SK-N-SH (cell line): ENCODE results near the gene PPP1R37. TPM values are rescaled to one million over a fixed set of nuclear protein-coding genes. Genes with fewer than 3 reads are reported as not detected.

ENCODE experiments used
- CTCF ChIA-PET: fragments of 300-600, 350-600 bp; formaldehyde crosslinking; extraction: SDS; loops from one replicate; lab custom pipeline; 2021; lab: Yijun Ruan, JAX
- POLR2A ChIA-PET: fragments of 350-600 bp; sonication (Branson Sonifier 250); formaldehyde crosslinking; extraction: SDS; loops from one replicate; lab custom pipeline; 2020; ENCODE audit warnings: antibody characterized with exemption, inconsistent platforms; lab: Yijun Ruan, JAX
- DNase-seq: peaks from one replicate; pipeline ENCODE4 v3.0.0; 2012
- H2AFZ ChIP-seq: fragments of 200-600 bp; sonication (generic); 2 replicates; pipeline ENCODE4 v1.8.1; 2016; ENCODE audit warnings: antibody characterized with exemption, mild to moderate bottlenecking, low read depth
- H3F3A ChIP-seq: fragments of 200-600 bp; sonication (generic); replicated peaks from 2 replicates; pipeline ENCODE3; 2016; ENCODE audit warnings: antibody characterized with exemption, mild to moderate bottlenecking; ENCODE audit not compliant: insufficient read depth
- H3K27ac ChIP-seq, 2 experiments: fragments of 200-500 bp in 1 of 2; fragments of 200-600 bp in 1 of 2; sonication (Bioruptor generic) in 1 of 2; sonication (generic), shearing (Covaris generic) in 1 of 2; 2 replicates each; pipeline versions ENCODE4 v1.5.1 to v1.6.1; 2014 to 2016; ENCODE audit warnings: low read depth in 2 of 2, inconsistent platforms in 1 of 2, low read length in 1 of 2, mild to moderate bottlenecking in 1 of 2, mixed read lengths in 1 of 2
- H3K27me3 ChIP-seq: fragments of 200-600 bp; sonication (generic), shearing (Covaris generic); 2 replicates; pipeline ENCODE4 v1.6.1; 2016; ENCODE audit warnings: mixed run types; ENCODE audit not compliant: insufficient read depth
- H3K36me3 ChIP-seq, 2 experiments: fragments of 200-500 bp in 1 of 2; fragments of 200-600 bp in 1 of 2; sonication (Bioruptor generic) in 1 of 2; sonication (generic) in 1 of 2; replicated peaks in 1 of 2; 2 replicates each; pipeline versions ENCODE3 to v1.5.1; 2014 to 2016; ENCODE audit warnings: low read length in 1 of 2, mild to moderate bottlenecking in 1 of 2; ENCODE audit not compliant: insufficient read depth in 2 of 2, control insufficient read depth in 1 of 2
- H3K4me1 ChIP-seq, 2 experiments: fragments of 200-500 bp in 1 of 2; fragments of 200-600 bp in 1 of 2; sonication (Bioruptor generic) in 1 of 2; sonication (generic), shearing (Covaris generic) in 1 of 2; 2 replicates each; pipeline versions ENCODE4 v1.5.1 to v1.6.1; 2014 to 2016; ENCODE audit warnings: low read depth in 1 of 2, low read length in 1 of 2, mixed run types in 1 of 2; ENCODE audit not compliant: insufficient read depth in 2 of 2, control insufficient read depth in 1 of 2
- H3K4me2 ChIP-seq: fragments of 200-600 bp; sonication (generic), shearing (Covaris generic); 2 replicates; pipeline ENCODE4 v1.6.1; 2017; ENCODE audit warnings: mixed run types
- H3K4me3 ChIP-seq, 2 experiments: fragments of 200-500 bp in 1 of 2; fragments of 200-600 bp in 1 of 2; sonication (Bioruptor generic) in 1 of 2; sonication (generic), shearing (Covaris generic) in 1 of 2; 2 replicates each; pipeline versions ENCODE4 v1.5.1 to v1.8.1; 2014 to 2016; ENCODE audit warnings: low read depth in 2 of 2, inconsistent platforms in 1 of 2, low read length in 1 of 2, mild to moderate bottlenecking in 1 of 2, mixed read lengths in 1 of 2, moderate library complexity in 1 of 2
- H3K79me2 ChIP-seq: fragments of 200-600 bp; sonication (generic); 2 replicates; pipeline ENCODE4 v1.8.1; 2017; ENCODE audit warnings: mild to moderate bottlenecking; ENCODE audit not compliant: insufficient read depth
- H3K9ac ChIP-seq: fragments of 200-600 bp; sonication (generic); 2 replicates; pipeline ENCODE4 v1.6.1; 2017; ENCODE audit warnings: mixed run types
- H3K9me2 ChIP-seq: fragments of 200-600 bp; sonication (generic); 2 replicates; pipeline ENCODE4 v1.6.1; 2017; ENCODE audit warnings: mixed run types
- H3K9me3 ChIP-seq: fragments of 200-600 bp; sonication (generic); 2 replicates; pipeline ENCODE4 v1.6.1; 2017; ENCODE audit warnings: mixed run types, mild to moderate bottlenecking, moderate library complexity
- H4K20me1 ChIP-seq: fragments of 200-600 bp; sonication (generic); 2 replicates; pipeline ENCODE4 v1.6.1; 2017; ENCODE audit warnings: mild to moderate bottlenecking, mixed run types; ENCODE audit not compliant: insufficient read depth
- CHD2 ChIP-seq: fragments of 150-350 bp; IDR thresholded peaks from 2 replicates; pipeline ENCODE4 v1.6.1; 2018; ENCODE audit warnings: low read length; ENCODE audit not compliant: partially characterized antibody
- ELF1 ChIP-seq: IDR thresholded peaks from 2 replicates; pipeline ENCODE4 v1.4.0; 2012
- EP300 ChIP-seq, 2 experiments: IDR thresholded peaks; 2 replicates each; pipeline versions ENCODE4 v1.4.0 to v1.6.1; 2012; ENCODE audit warnings: borderline replicate concordance in 1 of 2, low read depth in 1 of 2, low read length in 1 of 2
- FOSL2 ChIP-seq: IDR thresholded peaks from 2 replicates; pipeline ENCODE4 v1.4.0; 2012; ENCODE audit warnings: low read depth, mild to moderate bottlenecking, moderate library complexity, borderline replicate concordance
- FOXM1 ChIP-seq: IDR thresholded peaks from 2 replicates; pipeline ENCODE4 v1.4.0; 2012; ENCODE audit warnings: low read depth, mild to moderate bottlenecking
- GABPA ChIP-seq: IDR thresholded peaks from 2 replicates; pipeline ENCODE4 v1.4.0; 2012; ENCODE audit warnings: low read depth, mild to moderate bottlenecking
- GATA2 ChIP-seq: sonication (generic); formaldehyde crosslinking; IDR thresholded peaks from 2 replicates; pipeline ENCODE4 v1.5.0; 2020; ENCODE audit warnings: mild to moderate bottlenecking, missing genetic modification reagents
- JUND ChIP-seq: IDR thresholded peaks from 2 replicates; pipeline ENCODE4 v1.4.0; 2012
- MEF2A ChIP-seq: IDR thresholded peaks from 2 replicates; pipeline ENCODE4 v1.4.0; 2012; ENCODE audit warnings: low read depth, borderline replicate concordance
- POLR2AphosphoS5 ChIP-seq: IDR thresholded peaks from 2 replicates; pipeline ENCODE4 v1.6.1; 2012; ENCODE audit warnings: low read depth, low read length
- RCOR1 ChIP-seq: fragments of 150-350 bp; IDR thresholded peaks from 2 replicates; pipeline ENCODE4 v1.6.1; 2017; ENCODE audit warnings: antibody characterized with exemption, low read length
- RFX5 ChIP-seq: IDR thresholded peaks from 2 replicates; pipeline ENCODE4 v1.6.1; 2012; ENCODE audit warnings: mild to moderate bottlenecking, improper control_type of control experiment, low read length
- RXRA ChIP-seq: IDR thresholded peaks from 2 replicates; pipeline ENCODE4 v1.4.0; 2012; ENCODE audit warnings: low read depth, mild to moderate bottlenecking, borderline replicate concordance
- SIN3A ChIP-seq: IDR thresholded peaks from 2 replicates; pipeline ENCODE4 v1.6.1; 2012; ENCODE audit warnings: low read depth, mild to moderate bottlenecking, low read length, moderate library complexity, borderline replicate concordance
- SMC3 ChIP-seq: IDR thresholded peaks from 2 replicates; pipeline ENCODE4 v1.6.1; 2012; ENCODE audit warnings: low read depth, low read length, improper control_type of control experiment
- ZBTB33 ChIP-seq: IDR thresholded peaks from 2 replicates; pipeline ENCODE4 v1.4.0; 2012; ENCODE audit warnings: low read depth, borderline replicate concordance
- WGBS: methylation state at CpG from one replicate; pipeline ENCODE4 v1.1.6; 2017; ENCODE audit warnings: low lambda C conversion rate; 5-methylcytosine and 5-hydroxymethylcytosine counted together
- polyA plus RNA-seq, 3 experiments: library from polyadenylated mRNA; depleted of rRNA; stranded (reverse); fragments of >200 nt; gene quantifications; 2 replicates each; pipeline ENCODE4 v1.2.3, GENCODE V29; 2012
- TF ChIP-seq, protein P1 (sequence below): fragments of 150-350 bp; IDR thresholded peaks from 2 replicates; pipeline ENCODE4 v1.6.1; 2017; ENCODE audit warnings: antibody characterized with exemption, low read length, low read depth, borderline replicate concordance
- TF ChIP-seq, protein P2 (sequence below): fragments of 150-350 bp; IDR thresholded peaks from 2 replicates; pipeline ENCODE4 v1.6.1; 2016; ENCODE audit warnings: mild to moderate bottlenecking, low read depth, low read length

Gene PPP1R37
- polyA plus RNA-seq, 1 of the 3 experiments (the other 2 are of a cell fraction) = 24.4 TPM

DNA sequence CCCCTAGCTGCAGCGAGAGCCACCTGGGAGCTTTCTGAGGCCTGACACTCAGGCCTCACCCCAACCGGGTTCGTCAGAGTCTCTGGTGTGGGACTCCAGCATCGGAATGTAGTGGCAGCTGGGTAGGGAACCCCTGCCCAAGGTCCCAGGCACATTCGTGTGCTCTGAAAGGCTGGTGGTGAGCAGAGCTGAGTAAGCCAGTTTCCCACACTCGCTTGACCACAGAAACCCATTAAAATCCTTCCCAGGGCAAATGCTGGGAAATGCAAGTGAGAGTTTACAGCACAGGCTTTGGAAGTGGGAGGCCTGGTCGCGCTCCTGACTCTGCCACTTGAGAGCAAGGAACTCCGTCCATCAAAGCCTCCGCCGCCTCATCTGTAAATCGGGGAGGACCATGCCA, 80.8 kb downstream of the PPP1R37 start (continued):
- TF ChIP-seq, protein P1, sequence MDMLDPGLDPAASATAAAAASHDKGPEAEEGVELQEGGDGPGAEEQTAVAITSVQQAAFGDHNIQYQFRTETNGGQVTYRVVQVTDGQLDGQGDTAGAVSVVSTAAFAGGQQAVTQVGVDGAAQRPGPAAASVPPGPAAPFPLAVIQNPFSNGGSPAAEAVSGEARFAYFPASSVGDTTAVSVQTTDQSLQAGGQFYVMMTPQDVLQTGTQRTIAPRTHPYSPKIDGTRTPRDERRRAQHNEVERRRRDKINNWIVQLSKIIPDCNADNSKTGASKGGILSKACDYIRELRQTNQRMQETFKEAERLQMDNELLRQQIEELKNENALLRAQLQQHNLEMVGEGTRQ = no peak
- TF ChIP-seq SMC3 = no peak
- TF ChIP-seq, all 33 proteins: peak for 0

- Histone ChIP-seq H3K27ac (no peak overlapping the region), H2AFZ (no peak overlapping the region), H3F3A (peaks cover 9% of the 10 kb centered on the region), H3K4me3 (no peak overlapping the region), H3K9me2 (no peaks in the 10 kb centered on the region), H3K4me1 (peaks cover 0 to 13% of the 10 kb centered on the region in 2 experiments; a peak in 1 of 4 replicates), H4K20me1 (no peaks in the 10 kb centered on the region), H3K9me3 (no peaks in the 10 kb centered on the region), H3K27me3 (no peaks in the 10 kb centered on the region), H3K36me3 (peaks cover 0 to 5% of the 10 kb centered on the region in 2 experiments), H3K79me2 (peaks cover 20% of the 10 kb centered on the region), H3K4me2 (no peak overlapping the region), H3K9ac (no peak overlapping the region)
- 79% methylated on average over 10 of the region's 10 CpGs for WGBS
- ChIA-PET CTCF (interaction anchor here (0.6 kb wide), 1 partner anchor 11 kb away, joined by 3 read pairs; no protein-coding TSS in a partner anchor), POLR2A (no interaction called here)
- no peak for DNase-seq
- TF ChIP-seq, protein P2, sequence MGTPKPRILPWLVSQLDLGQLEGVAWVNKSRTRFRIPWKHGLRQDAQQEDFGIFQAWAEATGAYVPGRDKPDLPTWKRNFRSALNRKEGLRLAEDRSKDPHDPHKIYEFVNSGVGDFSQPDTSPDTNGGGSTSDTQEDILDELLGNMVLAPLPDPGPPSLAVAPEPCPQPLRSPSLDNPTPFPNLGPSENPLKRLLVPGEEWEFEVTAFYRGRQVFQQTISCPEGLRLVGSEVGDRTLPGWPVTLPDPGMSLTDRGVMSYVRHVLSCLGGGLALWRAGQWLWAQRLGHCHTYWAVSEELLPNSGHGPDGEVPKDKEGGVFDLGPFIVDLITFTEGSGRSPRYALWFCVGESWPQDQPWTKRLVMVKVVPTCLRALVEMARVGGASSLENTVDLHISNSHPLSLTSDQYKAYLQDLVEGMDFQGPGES = no peak
- TF ChIP-seq ELF1 (no peak), RXRA (no peak)
Measured at GRCh38 chr19:45175515-45176345, 82.8 kb downstream of the PPP1R37 start.

- ChIA-PET CTCF (interaction anchor here (0.6 to 1.7 kb wide), 10 partner anchors 9 to 262 kb away, joined by 3 to 6 read pairs (median 4); partner anchors contain the start of gene EXOC3L2), POLR2A (interaction anchor here (1.0 to 1.8 kb wide), 3 partner anchors 86 to 106 kb away, joined by 3 to 7 read pairs (median 4); partner anchors contain the start of genes GEMIN7 and PPP1R37)
- no peaks in the 10 kb centered on the region for H3K9me2 ChIP-seq
- H3K4me2 ChIP-seq = peak within 1 kb of the TSS; percentile 99
- DNase-seq = no peak
- H3K9me3 ChIP-seq = no peaks in the 10 kb centered on the region
- H3K27me3 ChIP-seq = no peaks in the 10 kb centered on the region
- peaks cover 0 to 13% of the 10 kb centered on the region in 2 experiments; a peak in 1 of 4 replicates for H3K4me1 ChIP-seq
- H4K20me1 ChIP-seq = no peaks in the 10 kb centered on the region
- peaks cover 0 to 5% of the 10 kb centered on the region in 2 experiments for H3K36me3 ChIP-seq
- H3K27ac ChIP-seq = peak within 1 kb of the TSS; percentile 53 to 82
- WGBS = 3% methylated on average over 8 of the region's 36 CpGs
- H3F3A ChIP-seq = peaks cover 9% of the 10 kb centered on the region
- peak within 1 kb of the TSS; percentile 87 for H3K9ac ChIP-seq
- peak within 1 kb of the TSS; percentile 79 for H2AFZ ChIP-seq
- peaks cover 29% of the 10 kb centered on the region for H3K79me2 ChIP-seq
- peak within 1 kb of the TSS; percentile 81 to 97 for H3K4me3 ChIP-seq
- TF ChIP-seq FOSL2 (no peak), CHD2 (no peak), MEF2A (no peak), RFX5 (no peak), ELF1 (no peak), ZBTB33 (no peak), FOXM1 (no peak), RCOR1 (no peak), POLR2AphosphoS5 (peak; percentile 38; the same call in 1 of the 2 replicates), GABPA (no peak), RXRA (no peak), JUND (no peak), GATA2 (CRISPR knock-in tag) (no peak), SIN3A (peak; percentile 59; the same call in 1 of the 2 replicates), EP300 (IDR thresholded peaks at IDR 0.05; ENCODE audit: borderline replicate concordance in 1 of 2, low read depth in 1 of 2, low read length in 1 of 2) (no peak)
- TF ChIP-seq, protein P2 = no peak
Measured at GRCh38 chr19:45177817-45178261, 84.9 kb downstream of the PPP1R37 start, which contains the start of gene TRAPPC6A. TRAPPC6A (minus strand) TSS chr19:45178237; CDS start chr19:45178218, 19 bp downstream.
